HepG2 (cell line): ENCODE measurements around the gene AGO4. TPM values are rescaled to one million over a fixed set of nuclear protein-coding genes. Genes with fewer than 3 reads are reported as not detected.

Source experiments
- AKAP8 ChIP-seq: sonication (generic); formaldehyde crosslinking; IDR thresholded peaks from 2 replicates; pipeline ENCODE4 v1.5.1; 2020; ENCODE audit warnings: mild to moderate bottlenecking, missing genetic modification reagents
- ARNT2 ChIP-seq: sonication (generic); formaldehyde crosslinking; IDR thresholded peaks from 2 replicates; pipeline ENCODE4 v1.8.0; 2022; ENCODE audit warnings: mild to moderate bottlenecking, low read depth, missing genetic modification reagents, moderate library complexity
- BRCA1 ChIP-seq: sonication (generic); formaldehyde crosslinking; IDR thresholded peaks from 2 replicates; pipeline ENCODE4 v1.4.0; 2020; ENCODE audit warnings: missing genetic modification reagents
- CENPX ChIP-seq: sonication (generic); formaldehyde crosslinking; IDR thresholded peaks from 2 replicates; pipeline ENCODE4 v1.9.0; 2021; ENCODE audit warnings: mild to moderate bottlenecking, missing genetic modification reagents, moderate library complexity
- DR1 ChIP-seq: sonication (generic); formaldehyde crosslinking; IDR thresholded peaks from 2 replicates; pipeline ENCODE4 v1.8.0; 2021; ENCODE audit warnings: mild to moderate bottlenecking, missing genetic modification reagents, inconsistent platforms
- JARID2 ChIP-seq: sonication (generic); formaldehyde crosslinking; IDR thresholded peaks from 2 replicates; pipeline ENCODE4 v1.8.1; 2023; ENCODE audit warnings: missing genetic modification reagents, inconsistent platforms; ENCODE audit not compliant: insufficient replicate concordance
- JUNB ChIP-seq: sonication (generic); formaldehyde crosslinking; IDR thresholded peaks from 2 replicates; pipeline ENCODE4 v1.8.0; 2022; ENCODE audit warnings: missing genetic modification reagents, mild to moderate bottlenecking, borderline replicate concordance
- KAT2B ChIP-seq: fragments of 150-350 bp; IDR thresholded peaks from 2 replicates; pipeline ENCODE4 v1.6.1; 2014; ENCODE audit warnings: low read depth, low read length, borderline replicate concordance
- KDM5B ChIP-seq: sonication (generic); formaldehyde crosslinking; IDR thresholded peaks from 2 replicates; pipeline ENCODE4 v1.4.0; 2020; ENCODE audit warnings: missing genetic modification reagents, mild to moderate bottlenecking, borderline replicate concordance
- REPIN1 ChIP-seq: sonication (generic); formaldehyde crosslinking; IDR thresholded peaks from 2 replicates; pipeline ENCODE4 v1.8.0; 2022; ENCODE audit warnings: missing genetic modification reagents, low read depth, mild to moderate bottlenecking, borderline replicate concordance
- ZNF296 ChIP-seq: sonication (generic); formaldehyde crosslinking; conservative IDR thresholded peaks from 2 replicates; pipeline ENCODE4 v1.5.0; 2020; ENCODE audit warnings: mild to moderate bottlenecking, missing genetic modification reagents
- ZNF333 ChIP-seq: sonication (generic); formaldehyde crosslinking; IDR thresholded peaks from 2 replicates; pipeline ENCODE4 v1.4.0; 2020; ENCODE audit warnings: mild to moderate bottlenecking, missing genetic modification reagents, borderline replicate concordance
- ZNF501 ChIP-seq: sonication (generic); formaldehyde crosslinking; IDR thresholded peaks from 2 replicates; pipeline ENCODE4 v1.5.1; 2020; ENCODE audit warnings: mild to moderate bottlenecking, moderate library complexity, missing genetic modification reagents
- ZNF562 ChIP-seq: sonication (generic); formaldehyde crosslinking; IDR thresholded peaks from 2 replicates; pipeline ENCODE4 v1.8.0; 2022; ENCODE audit warnings: missing genetic modification reagents, borderline replicate concordance
- ZNF672 ChIP-seq: sonication (generic); formaldehyde crosslinking; IDR thresholded peaks from 2 replicates; pipeline ENCODE4 v1.8.1; 2022; ENCODE audit warnings: missing genetic modification reagents
- ZNF781 ChIP-seq: sonication (generic); formaldehyde crosslinking; IDR thresholded peaks from 2 replicates; pipeline ENCODE4 v1.5.1; 2020; ENCODE audit warnings: borderline replicate concordance, mild to moderate bottlenecking, missing genetic modification reagents; ENCODE audit errors: not compliant biosample characterization
- polyA plus RNA-seq, 8 experiments: library from polyadenylated mRNA; depleted of rRNA in 3 of 8; stranded (reverse) in 7 of 8; unstranded in 1 of 8; fragments of >200 nt; fragmentation: Illumina TruSeq in 4 of 8; extraction: Trizol in 4 of 8; gene quantifications; 2 replicates each; pipeline versions ENCODE4 v1.2.1 to v1.2.3, GENCODE V29; 2011 to 2016; ENCODE audit warnings: low read depth in 4 of 8, missing spikeins in 1 of 8, mixed read lengths in 1 of 8; ENCODE audit not compliant: insufficient read depth in 1 of 8
- total RNA-seq, 5 experiments: library from RNA; depleted of rRNA; stranded (reverse); fragments of >200 nt; fragmentation: Illumina TruSeq; extraction: Trizol; gene quantifications; 2 replicates each; pipeline ENCODE4 v1.2.3, GENCODE V29; 2016; ENCODE audit warnings: low read depth in 1 of 5
- TF ChIP-seq, protein P1 (sequence below): sonication (generic); formaldehyde crosslinking; IDR thresholded peaks from 2 replicates; pipeline ENCODE4 v1.4.0; 2020; ENCODE audit warnings: missing genetic modification reagents
- TF ChIP-seq, protein P2 (sequence below): sonication (generic); formaldehyde crosslinking; IDR thresholded peaks from 2 replicates; pipeline ENCODE4 v1.4.0; 2020; ENCODE audit warnings: low read depth, missing genetic modification reagents
- TF ChIP-seq, protein P3 (sequence below): sonication (generic); formaldehyde crosslinking; IDR thresholded peaks from 2 replicates; pipeline ENCODE4 v1.4.0; 2020; ENCODE audit warnings: missing genetic modification reagents

AGO4 gene
- total and polyA plus RNA-seq, 2 of the 13 experiments (the other 11 are each of a cell fraction or from before 2014, with no cell fraction given): 6.0 to 13.8 TPM

DNA sequence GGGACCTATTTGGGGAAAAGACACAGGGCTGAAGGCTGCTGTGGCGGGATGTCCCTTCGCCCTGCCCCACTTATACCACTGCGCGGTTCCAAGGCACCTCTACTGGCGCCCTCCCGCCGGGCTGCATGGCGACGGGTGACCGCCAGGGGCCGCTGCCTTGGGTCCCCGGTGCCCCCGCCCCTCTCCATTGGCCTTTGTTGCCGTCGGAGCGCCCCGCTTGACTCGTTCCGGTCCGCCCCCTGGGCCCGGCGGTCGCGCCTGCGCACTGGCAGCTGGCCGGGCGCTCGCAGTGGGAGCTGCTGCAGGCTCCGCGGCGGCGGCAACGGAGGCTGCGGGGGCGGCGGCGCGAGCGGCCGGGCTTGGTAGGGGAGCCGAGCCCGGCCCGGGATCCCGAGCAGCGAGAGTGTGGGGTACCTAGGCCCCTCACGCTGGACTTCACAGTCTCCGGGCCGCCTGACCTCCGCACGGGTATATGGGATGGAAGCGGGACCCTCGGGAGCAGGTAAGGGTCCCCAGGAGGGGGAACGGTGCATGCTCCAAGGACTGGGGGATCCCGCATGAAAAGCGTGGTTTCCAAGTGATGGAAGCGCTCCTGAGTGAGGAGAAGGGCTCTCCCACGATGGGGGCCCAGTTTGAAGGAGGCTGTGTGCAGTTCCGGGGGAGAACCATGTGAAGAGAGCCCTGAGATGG, 75.3 kb downstream of the AGO4 start, which contains the start of gene AGO1 (continued):
- TF ChIP-seq, protein P1, sequence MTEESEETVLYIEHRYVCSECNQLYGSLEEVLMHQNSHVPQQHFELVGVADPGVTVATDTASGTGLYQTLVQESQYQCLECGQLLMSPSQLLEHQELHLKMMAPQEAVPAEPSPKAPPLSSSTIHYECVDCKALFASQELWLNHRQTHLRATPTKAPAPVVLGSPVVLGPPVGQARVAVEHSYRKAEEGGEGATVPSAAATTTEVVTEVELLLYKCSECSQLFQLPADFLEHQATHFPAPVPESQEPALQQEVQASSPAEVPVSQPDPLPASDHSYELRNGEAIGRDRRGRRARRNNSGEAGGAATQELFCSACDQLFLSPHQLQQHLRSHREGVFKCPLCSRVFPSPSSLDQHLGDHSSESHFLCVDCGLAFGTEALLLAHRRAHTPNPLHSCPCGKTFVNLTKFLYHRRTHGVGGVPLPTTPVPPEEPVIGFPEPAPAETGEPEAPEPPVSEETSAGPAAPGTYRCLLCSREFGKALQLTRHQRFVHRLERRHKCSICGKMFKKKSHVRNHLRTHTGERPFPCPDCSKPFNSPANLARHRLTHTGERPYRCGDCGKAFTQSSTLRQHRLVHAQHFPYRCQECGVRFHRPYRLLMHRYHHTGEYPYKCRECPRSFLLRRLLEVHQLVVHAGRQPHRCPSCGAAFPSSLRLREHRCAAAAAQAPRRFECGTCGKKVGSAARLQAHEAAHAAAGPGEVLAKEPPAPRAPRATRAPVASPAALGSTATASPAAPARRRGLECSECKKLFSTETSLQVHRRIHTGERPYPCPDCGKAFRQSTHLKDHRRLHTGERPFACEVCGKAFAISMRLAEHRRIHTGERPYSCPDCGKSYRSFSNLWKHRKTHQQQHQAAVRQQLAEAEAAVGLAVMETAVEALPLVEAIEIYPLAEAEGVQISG (CRISPR knock-in tag): peak; percentile 92
- TF ChIP-seq KDM5B (CRISPR knock-in tag): no peak
- TF ChIP-seq ZNF781 (CRISPR knock-in tag): no peak
- TF ChIP-seq ZNF672 (CRISPR knock-in tag): no peak
- TF ChIP-seq JARID2 (CRISPR knock-in tag): no peak
- TF ChIP-seq ZNF562 (CRISPR knock-in tag): no peak
- TF ChIP-seq ARNT2 (CRISPR knock-in tag): peak; percentile 71; the same call in 1 of the 2 replicates
- TF ChIP-seq, protein P2, sequence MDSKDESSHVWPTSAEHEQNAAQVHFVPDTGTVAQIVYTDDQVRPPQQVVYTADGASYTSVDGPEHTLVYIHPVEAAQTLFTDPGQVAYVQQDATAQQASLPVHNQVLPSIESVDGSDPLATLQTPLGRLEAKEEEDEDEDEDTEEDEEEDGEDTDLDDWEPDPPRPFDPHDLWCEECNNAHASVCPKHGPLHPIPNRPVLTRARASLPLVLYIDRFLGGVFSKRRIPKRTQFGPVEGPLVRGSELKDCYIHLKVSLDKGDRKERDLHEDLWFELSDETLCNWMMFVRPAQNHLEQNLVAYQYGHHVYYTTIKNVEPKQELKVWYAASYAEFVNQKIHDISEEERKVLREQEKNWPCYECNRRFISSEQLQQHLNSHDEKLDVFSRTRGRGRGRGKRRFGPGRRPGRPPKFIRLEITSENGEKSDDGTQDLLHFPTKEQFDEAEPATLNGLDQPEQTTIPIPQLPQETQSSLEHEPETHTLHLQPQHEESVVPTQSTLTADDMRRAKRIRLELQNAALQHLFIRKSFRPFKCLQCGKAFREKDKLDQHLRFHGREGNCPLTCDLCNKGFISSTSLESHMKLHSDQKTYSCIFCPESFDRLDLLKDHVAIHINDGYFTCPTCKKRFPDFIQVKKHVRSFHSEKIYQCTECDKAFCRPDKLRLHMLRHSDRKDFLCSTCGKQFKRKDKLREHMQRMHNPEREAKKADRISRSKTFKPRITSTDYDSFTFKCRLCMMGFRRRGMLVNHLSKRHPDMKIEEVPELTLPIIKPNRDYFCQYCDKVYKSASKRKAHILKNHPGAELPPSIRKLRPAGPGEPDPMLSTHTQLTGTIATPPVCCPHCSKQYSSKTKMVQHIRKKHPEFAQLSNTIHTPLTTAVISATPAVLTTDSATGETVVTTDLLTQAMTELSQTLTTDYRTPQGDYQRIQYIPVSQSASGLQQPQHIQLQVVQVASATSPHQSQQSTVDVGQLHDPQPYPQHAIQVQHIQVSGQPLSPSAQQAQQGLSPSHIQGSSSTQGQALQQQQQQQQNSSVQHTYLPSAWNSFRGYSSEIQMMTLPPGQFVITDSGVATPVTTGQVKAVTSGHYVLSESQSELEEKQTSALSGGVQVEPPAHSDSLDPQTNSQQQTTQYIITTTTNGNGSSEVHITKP (CRISPR knock-in tag): no peak
- no peak for TF ChIP-seq BRCA1 (CRISPR knock-in tag)
- TF ChIP-seq JUNB (CRISPR knock-in tag): no peak
- TF ChIP-seq REPIN1: 0 out of 2 replicates have a peak, but pooled peaks have one; percentile 17
- TF ChIP-seq AKAP8 (CRISPR knock-in tag): no peak; the same call in none of the 2 replicates
- TF ChIP-seq ZNF501: 0 out of 2 replicates have a peak, but pooled peaks have one; percentile 12
- TF ChIP-seq, protein P3, sequence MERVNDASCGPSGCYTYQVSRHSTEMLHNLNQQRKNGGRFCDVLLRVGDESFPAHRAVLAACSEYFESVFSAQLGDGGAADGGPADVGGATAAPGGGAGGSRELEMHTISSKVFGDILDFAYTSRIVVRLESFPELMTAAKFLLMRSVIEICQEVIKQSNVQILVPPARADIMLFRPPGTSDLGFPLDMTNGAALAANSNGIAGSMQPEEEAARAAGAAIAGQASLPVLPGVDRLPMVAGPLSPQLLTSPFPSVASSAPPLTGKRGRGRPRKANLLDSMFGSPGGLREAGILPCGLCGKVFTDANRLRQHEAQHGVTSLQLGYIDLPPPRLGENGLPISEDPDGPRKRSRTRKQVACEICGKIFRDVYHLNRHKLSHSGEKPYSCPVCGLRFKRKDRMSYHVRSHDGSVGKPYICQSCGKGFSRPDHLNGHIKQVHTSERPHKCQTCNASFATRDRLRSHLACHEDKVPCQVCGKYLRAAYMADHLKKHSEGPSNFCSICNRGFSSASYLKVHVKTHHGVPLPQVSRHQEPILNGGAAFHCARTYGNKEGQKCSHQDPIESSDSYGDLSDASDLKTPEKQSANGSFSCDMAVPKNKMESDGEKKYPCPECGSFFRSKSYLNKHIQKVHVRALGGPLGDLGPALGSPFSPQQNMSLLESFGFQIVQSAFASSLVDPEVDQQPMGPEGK (CRISPR knock-in tag): peak; percentile 84
- TF ChIP-seq DR1 (CRISPR knock-in tag): no peak
- TF ChIP-seq ZNF296 (CRISPR knock-in tag): no peak
- TF ChIP-seq CENPX: no peak
- TF ChIP-seq KAT2B: no peak
- no peak for TF ChIP-seq ZNF333 (CRISPR knock-in tag)
